GM18499 (cell line): ENCODE measurements around the gene COL4A2.

Experiments
- ATAC-seq: cut with Tn5 transposase; IDR thresholded peaks from one replicate; pipeline ENCODE4 v1.9.1; 2021; ENCODE audit warnings: moderate number of reproducible peaks; ENCODE audit not compliant: insufficient read depth, unreplicated experiment

The COL4A2 gene

GRCh38 chr13:110413016-110413675 lies 106.1 kb downstream of the COL4A2 start:
- ATAC-seq, result no peak

GRCh38 chr13:110413676-110414040 lies 106.6 kb downstream of the COL4A2 start:
- ATAC-seq, result no peak

GRCh38 chr13:110414283-110414682 lies 107.2 kb downstream of the COL4A2 start:
- ATAC-seq, result no peak

DNA sequence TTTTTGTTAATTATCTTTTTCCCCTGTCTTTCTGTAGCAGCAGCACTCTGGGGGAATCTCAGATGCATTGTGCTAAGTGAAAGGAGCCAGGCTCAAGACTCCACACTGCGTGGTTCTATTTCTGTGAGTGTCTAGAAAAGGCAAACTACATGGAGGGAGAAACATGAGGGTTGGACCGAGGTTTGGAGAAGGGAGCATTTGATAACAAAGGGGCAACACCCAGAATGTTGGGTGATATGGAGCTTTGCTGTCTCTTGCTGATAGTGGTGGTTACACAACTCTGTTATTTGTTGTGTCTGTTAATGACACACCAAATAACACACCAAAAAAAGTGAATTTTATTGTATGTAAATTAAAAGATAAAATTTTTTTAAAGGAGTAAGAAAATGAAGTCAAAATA lies 107.8 kb downstream of the COL4A2 start:
- ATAC-seq, result no peak

GRCh38 chr13:110415669-110416068 lies 108.6 kb downstream of the COL4A2 start:
- no peak for ATAC-seq

GRCh38 chr13:110416131-110417025 lies 109.3 kb downstream of the COL4A2 start:
- no peak for ATAC-seq

- ATAC-seq, result no peak
These were observed 111.9 kb downstream of the COL4A2 start for GRCh38 chr13:110418944-110419343.

DNA sequence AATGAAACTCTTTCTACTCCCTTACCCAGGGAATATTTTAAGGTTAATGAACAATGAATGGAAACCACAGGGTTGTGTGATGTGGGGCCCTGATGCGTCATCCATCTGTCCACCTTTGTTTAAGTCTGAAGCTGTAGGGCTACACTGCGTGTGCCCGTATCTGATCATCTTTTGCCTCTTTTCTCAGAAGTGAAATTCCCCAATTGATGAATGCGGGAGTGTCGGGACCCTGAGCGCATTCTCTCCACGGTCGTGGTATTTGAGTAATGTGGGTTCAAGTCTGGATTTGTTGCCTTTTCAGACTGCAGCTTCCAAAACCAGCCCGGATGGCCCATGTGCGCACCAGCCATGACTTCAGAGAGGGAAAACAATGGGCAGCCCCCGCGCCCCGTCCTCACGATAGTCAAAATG lies 112.3 kb downstream of the COL4A2 start:
- no peak for ATAC-seq

GRCh38 chr13:110419946-110420345 lies 112.9 kb downstream of the COL4A2 start:
- ATAC-seq, result no peak

GRCh38 chr13:110420626-110421025 lies 113.5 kb downstream of the COL4A2 start:
- no peak for ATAC-seq

DNA sequence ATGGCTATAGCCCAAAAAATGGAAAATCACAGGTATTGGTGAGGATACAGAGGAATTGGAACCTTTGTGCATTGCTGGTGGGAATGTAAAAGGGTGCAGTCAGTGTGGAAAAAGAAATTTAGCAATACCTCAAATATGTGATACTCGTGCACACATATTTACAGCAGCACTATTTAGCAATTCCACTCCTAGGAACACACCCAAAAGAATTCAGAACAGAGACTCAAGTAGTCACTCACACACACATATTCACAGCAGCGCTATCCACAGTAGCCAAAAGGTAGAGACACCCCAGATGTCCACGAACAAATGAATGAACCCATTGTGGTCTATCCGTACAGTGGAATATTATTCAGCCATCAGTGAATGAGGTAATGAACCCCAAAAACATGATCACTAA lies 114.0 kb downstream of the COL4A2 start:
- no peak for ATAC-seq

DNA sequence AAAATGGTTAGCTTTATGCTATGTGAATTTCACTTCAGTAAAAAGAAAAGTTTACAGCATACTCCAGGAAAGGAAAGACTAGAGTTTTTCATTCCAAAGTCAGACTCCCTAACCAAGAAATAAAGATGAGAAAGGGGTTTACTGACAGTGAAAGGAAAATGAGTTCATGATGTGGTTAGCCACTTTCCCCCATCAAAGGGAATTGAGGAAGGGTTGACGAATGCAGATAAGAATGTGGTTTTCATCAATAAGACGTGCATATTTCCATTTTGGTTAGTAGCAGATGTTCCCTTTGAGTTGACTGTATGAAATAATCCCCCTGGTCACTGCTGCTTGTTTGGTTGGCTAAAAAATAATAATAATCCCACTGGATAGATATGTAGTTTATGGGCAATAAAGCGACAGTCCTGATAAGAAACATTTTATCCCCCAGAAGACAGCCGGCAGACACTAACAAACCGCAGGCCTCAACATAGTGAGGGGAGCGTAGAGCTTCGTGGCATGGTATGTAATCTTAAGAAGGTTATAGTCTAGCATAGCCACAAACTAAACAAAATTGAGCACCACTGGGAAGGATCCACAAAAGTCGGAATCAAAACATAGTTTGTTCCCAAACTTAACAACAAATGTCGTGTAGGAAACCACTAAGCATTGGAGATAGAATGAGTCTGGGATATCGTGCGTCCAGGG lies 114.8 kb downstream of the COL4A2 start:
- ATAC-seq, result no peak

DNA sequence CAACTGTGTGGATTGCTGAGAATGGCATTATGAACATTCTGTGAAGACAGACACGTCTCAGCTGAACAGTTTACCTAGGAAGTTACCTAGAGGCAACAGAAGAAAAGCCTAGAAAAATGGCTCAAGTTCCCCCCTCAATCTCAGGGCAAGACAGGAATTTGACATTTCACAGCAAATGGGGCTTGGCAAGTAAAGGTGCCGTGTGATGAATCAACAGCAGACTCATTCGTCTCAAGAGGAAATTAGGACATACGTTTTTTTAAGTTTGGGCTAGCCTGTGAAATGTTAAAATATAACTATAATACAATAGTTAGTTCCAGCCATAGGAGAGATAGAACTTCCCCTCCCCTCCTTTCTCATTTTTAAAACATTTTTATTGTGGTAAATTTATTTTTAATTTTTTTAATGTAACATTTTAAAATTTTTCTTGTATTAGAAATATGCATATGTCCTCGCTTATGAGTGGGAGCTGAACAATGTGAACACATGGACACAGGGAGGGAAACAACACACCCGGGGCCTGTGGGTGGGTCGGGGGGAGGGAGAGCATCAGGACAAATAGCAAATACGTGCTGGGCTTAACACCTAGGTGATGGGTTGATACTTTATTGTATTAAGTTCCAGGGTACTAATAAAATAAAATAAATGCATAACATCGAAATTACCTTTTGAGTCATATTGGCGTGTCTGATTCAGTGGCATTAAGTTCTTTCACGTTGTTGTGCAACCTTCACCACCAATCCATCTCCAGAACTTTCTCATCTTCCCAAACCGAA lies 116.0 kb downstream of the COL4A2 start:
- ATAC-seq, result no peak

GRCh38 chr13:110423689-110424302 lies 116.7 kb downstream of the COL4A2 start:
- ATAC-seq, result no peak

DNA sequence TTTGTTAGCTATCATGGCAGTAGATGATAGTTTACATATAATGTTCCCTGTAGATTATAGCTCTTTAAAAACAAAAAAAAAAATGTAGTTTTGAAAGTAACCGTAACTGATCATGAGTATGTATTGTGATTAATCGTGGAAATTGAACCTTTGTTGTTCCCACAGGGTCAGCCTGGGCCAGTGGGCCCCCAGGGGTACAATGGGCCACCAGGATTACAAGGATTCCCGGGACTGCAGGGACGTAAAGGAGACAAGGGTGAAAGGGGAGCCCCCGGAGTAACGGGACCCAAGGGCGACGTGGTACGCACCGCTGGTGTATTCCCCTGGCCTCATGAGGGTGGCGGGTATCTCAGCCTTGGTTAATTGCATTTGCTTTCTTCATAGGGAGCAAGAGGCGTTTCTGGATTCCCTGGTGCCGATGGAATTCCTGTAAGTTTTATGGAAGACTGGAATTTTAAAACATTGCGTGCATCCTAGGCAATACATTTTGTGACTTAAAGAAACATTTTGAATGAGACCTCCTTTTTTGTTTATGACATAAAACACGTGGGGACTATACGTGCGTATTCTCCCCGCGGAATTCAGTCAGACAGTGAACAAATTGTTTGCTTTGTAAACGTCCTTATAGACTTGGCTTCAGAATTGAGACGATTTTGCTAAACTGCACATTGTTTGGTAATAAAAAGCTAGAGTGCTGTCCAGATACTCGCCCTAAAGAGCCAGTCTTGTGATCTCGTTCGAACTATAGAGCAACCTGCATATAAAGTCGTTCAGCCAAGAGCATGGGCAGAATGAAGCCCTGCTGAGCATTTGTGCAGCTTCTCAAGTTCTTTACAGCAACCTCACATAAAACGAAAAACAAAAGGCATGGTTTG lies 117.7 kb downstream of the COL4A2 start:
- no peak for ATAC-seq

DNA sequence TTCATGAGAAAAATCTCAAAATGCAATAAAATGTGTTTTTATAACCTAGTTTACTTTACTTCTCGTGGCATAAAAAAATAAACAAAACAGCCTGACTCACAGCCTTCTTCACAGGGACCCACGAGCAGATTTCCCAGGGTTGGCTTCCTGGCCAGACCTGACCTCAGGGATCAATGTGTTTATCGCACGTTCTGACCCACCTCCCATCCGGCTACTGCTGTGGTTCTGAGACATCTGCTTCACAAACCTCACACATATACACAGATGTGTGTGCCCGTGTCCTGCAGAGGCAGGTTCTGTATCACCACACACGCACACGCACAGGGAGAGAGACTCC lies 118.3 kb downstream of the COL4A2 start:
- ATAC-seq, result no peak

- no peak for ATAC-seq
These were observed 119.7 kb downstream of the COL4A2 start for GRCh38 chr13:110426735-110427134.

GRCh38 chr13:110428313-110428712 lies 121.2 kb downstream of the COL4A2 start:
- ATAC-seq, result no peak
